ENCODE measurements around the gene CLIP2. TPM values are rescaled to one million over a fixed set of nuclear protein-coding genes. Genes with fewer than 3 reads are reported as not detected.

CLIP2 gene
- total RNA-seq, 4 donors from 2014 or later, result 3.8 to 21.3 (median 12.9) TPM

- no peak for TF ChIP-seq CTCF (IDR thresholded peaks at IDR 0.05; ENCODE audit: low read depth)
Measured at GRCh38 chr7:74275401-74275881, 13.8 kb upstream of the CLIP2 start.

GRCh38 chr7:74277636-74278035 is 11.6 kb upstream of the CLIP2 start:
- TF ChIP-seq CTCF (IDR thresholded peaks at IDR 0.05; ENCODE audit: low read depth), result no peak

GRCh38 chr7:74280985-74281384 is 8.2 kb upstream of the CLIP2 start:
- no peak for TF ChIP-seq CTCF (IDR thresholded peaks at IDR 0.05; ENCODE audit: low read depth)

GRCh38 chr7:74282748-74283459 is 6.3 kb upstream of the CLIP2 start:
- no peak for TF ChIP-seq CTCF (IDR thresholded peaks at IDR 0.05; ENCODE audit: low read depth)

- TF ChIP-seq CTCF (IDR thresholded peaks at IDR 0.05; ENCODE audit: low read depth), result no peak
Measured at GRCh38 chr7:74283858-74284447, 5.3 kb upstream of the CLIP2 start.

GRCh38 chr7:74284781-74285259 is 4.4 kb upstream of the CLIP2 start:
- no peak for TF ChIP-seq CTCF (IDR thresholded peaks at IDR 0.05; ENCODE audit: low read depth)

- TF ChIP-seq CTCF (IDR thresholded peaks at IDR 0.05; ENCODE audit: low read depth), result no peak
Measured at GRCh38 chr7:74286131-74286530, 3.1 kb upstream of the CLIP2 start.

All from subcutaneous adipose tissue (tissue), 4 donors.